ENCODE measurements around the gene WIF1.

- TF ChIP-seq EP300 (IDR thresholded peaks at IDR 0.05) (no peak), CTCF (IDR thresholded peaks at IDR 0.05) (no peak)
These were observed 75.8 kb downstream of the WIF1 start for GRCh38 chr12:65045269-65045668.

Data from stomach (tissue), 4 donors.